CD4-positive, alpha-beta memory T cell (primary cell): ENCODE measurements around the gene FUT8. TPM values are rescaled to one million over a fixed set of nuclear protein-coding genes. Genes with fewer than 3 reads are reported as not detected.

ENCODE experiments used
- CTCF ChIA-PET: fragments of 350-600 bp; sonication (Branson Sonifier 250); formaldehyde crosslinking; loops from one replicate; lab custom pipeline; 2021; ENCODE audit warnings: inconsistent platforms; ENCODE audit not compliant: partially characterized antibody; lab: Charles Lee
- POLR2A ChIA-PET: fragments of 350-600 bp; sonication (Branson Sonifier 250); formaldehyde crosslinking; loops from one replicate; lab custom pipeline; 2021; ENCODE audit not compliant: partially characterized antibody; lab: Charles Lee
- DNase-seq, 5 donors: peaks; one replicate each; pipeline versions ENCODE4 v3.0.0 to v3.0.0-alpha.2; 2020 to 2022; ENCODE audit warnings: mixed read lengths in 1 of 5
- H3K27ac ChIP-seq: one replicate; pipeline ENCODE4 v1.7.0; 2013; ENCODE audit warnings: low read depth, low read length
- H3K27me3 ChIP-seq: 2 replicates; pipeline ENCODE4 v1.7.0; 2013; ENCODE audit warnings: mild to moderate bottlenecking, low read length, moderate library complexity; ENCODE audit not compliant: insufficient read depth
- H3K36me3 ChIP-seq: 2 replicates; pipeline ENCODE4 v1.7.0; 2013; ENCODE audit warnings: mild to moderate bottlenecking, low read length, moderate library complexity; ENCODE audit not compliant: insufficient read depth
- H3K4me1 ChIP-seq: 2 replicates; pipeline ENCODE4 v1.7.0; 2013; ENCODE audit warnings: mild to moderate bottlenecking, low read length, moderate library complexity; ENCODE audit not compliant: insufficient read depth
- H3K4me3 ChIP-seq, 2 donors: one replicate each; pipeline ENCODE4 v1.7.0; 2013; ENCODE audit warnings: low read length in 2 of 2, mild to moderate bottlenecking in 1 of 2
- H3K9me3 ChIP-seq, 2 donors: one replicate each; pipeline ENCODE4 v1.7.0; 2013; ENCODE audit warnings: low read length in 2 of 2, control low read depth in 1 of 2; ENCODE audit not compliant: control insufficient read depth in 1 of 2
- H3K27ac Mint-ChIP-seq, 7 donors: one replicate each; pipeline ENCODE4 v1.8.0; 2020 to 2021; ENCODE audit warnings: mixed read lengths in 7 of 7, mild to moderate bottlenecking in 6 of 7, inconsistent platforms in 3 of 7, moderate library complexity in 3 of 7
- H3K27me3 Mint-ChIP-seq, 2 donors: one replicate each; pipeline ENCODE4 v1.8.0; 2020 to 2021; ENCODE audit warnings: mixed read lengths in 2 of 2
- H3K36me3 Mint-ChIP-seq, 2 donors: one replicate each; pipeline ENCODE4 v1.8.0; 2020 to 2021; ENCODE audit warnings: mixed read lengths in 2 of 2, inconsistent platforms in 1 of 2, mild to moderate bottlenecking in 1 of 2
- H3K4me1 Mint-ChIP-seq, 4 donors: one replicate each; pipeline ENCODE4 v1.8.0; 2020 to 2021; ENCODE audit warnings: mixed read lengths in 4 of 4, mild to moderate bottlenecking in 1 of 4
- H3K4me3 Mint-ChIP-seq, 8 donors: one replicate each; pipeline ENCODE4 v1.8.0; 2020 to 2021; ENCODE audit warnings: mixed read lengths in 8 of 8, mild to moderate bottlenecking in 7 of 8, moderate library complexity in 6 of 8, inconsistent platforms in 3 of 8
- H3K9me3 Mint-ChIP-seq, 8 donors: one replicate each; pipeline ENCODE4 v1.8.0; 2020 to 2021; ENCODE audit warnings: mixed read lengths in 8 of 8, mild to moderate bottlenecking in 5 of 8, inconsistent platforms in 3 of 8, moderate library complexity in 1 of 8
- intact Hi-C: fragments of 100-400 bp; cut with micrococcal nuclease; formaldehyde crosslinking; loops from one replicate; pipeline ENCODE4 v1.15.1; 2023
- polyA plus RNA-seq, 2 donors: library from polyadenylated mRNA; unstranded; fragments of 300-500 nt; fragmentation: Illumina TruSeq; gene quantifications; one replicate each; pipeline ENCODE4 v1.2.3, GENCODE V29; 2021
- total RNA-seq, 2 experiments: library from RNA; stranded (reverse); gene quantifications; one replicate each; pipeline ENCODE4 v1.2.3, GENCODE V29; 2021

FUT8 gene
- total and polyA plus RNA-seq, 4 experiments from 2014 or later, result 10.6 to 51.0 (median 32.2) TPM

- Mint-ChIP-seq H3K4me1 (peaks cover 27 to 52% (median 35%) of the 10 kb centered on the region in 4 donors), H3K36me3 (peaks cover 15 to 35% of the 10 kb centered on the region in 2 donors), H3K27ac (peak overlapping the region in 3 of 7 donors; percentile 4 to 49 (median 17)), H3K9me3 (peaks cover 2 to 11% (median 6%) of the 10 kb centered on the region in 8 donors), H3K4me3 (peak overlapping the region in 1 of 8 donors; percentile 11), H3K27me3 (no peaks in the 10 kb centered on the region)
- DNase-seq, result no peak
- CTCF ChIA-PET, result no interaction called here
- no peak overlapping the region for H3K4me3 ChIP-seq
- no peaks in the 10 kb centered on the region for H3K36me3 ChIP-seq
- H3K27ac ChIP-seq, result no peak overlapping the region
- H3K4me1 ChIP-seq, result no peaks in the 10 kb centered on the region
- no peaks in the 10 kb centered on the region for H3K27me3 ChIP-seq
- POLR2A ChIA-PET, result no interaction called here
- intact Hi-C loops, result no loop called here
- H3K9me3 ChIP-seq, result no peaks in the 10 kb centered on the region
Observed at GRCh38 chr14:65496178-65496993, 83.9 kb downstream of the FUT8 start.

- DNase-seq, result no peak
- ChIA-PET CTCF (interaction anchor here (1.0 to 1.1 kb wide), 2 partner anchors 23 to 571 kb away, joined by 3 to 4 read pairs; no protein-coding TSS in a partner anchor), POLR2A (no interaction called here)
- Mint-ChIP-seq H3K9me3 (peaks cover 2 to 11% (median 6%) of the 10 kb centered on the region in 8 donors), H3K4me1 (peaks cover 35 to 58% (median 45%) of the 10 kb centered on the region in 4 donors), H3K4me3 (no peak overlapping the region), H3K36me3 (peaks cover 15 to 24% of the 10 kb centered on the region in 2 donors), H3K27ac (peak overlapping the region in 1 of 7 donors; percentile 57), H3K27me3 (no peaks in the 10 kb centered on the region)
- Histone ChIP-seq H3K27me3 (no peaks in the 10 kb centered on the region), H3K27ac (no peak overlapping the region), H3K4me1 (peaks cover 5% of the 10 kb centered on the region), H3K36me3 (no peaks in the 10 kb centered on the region), H3K9me3 (no peaks in the 10 kb centered on the region), H3K4me3 (no peak overlapping the region)
- intact Hi-C loops, result no loop called here
Observed at GRCh38 chr14:65499138-65499537, 86.6 kb downstream of the FUT8 start.

DNA sequence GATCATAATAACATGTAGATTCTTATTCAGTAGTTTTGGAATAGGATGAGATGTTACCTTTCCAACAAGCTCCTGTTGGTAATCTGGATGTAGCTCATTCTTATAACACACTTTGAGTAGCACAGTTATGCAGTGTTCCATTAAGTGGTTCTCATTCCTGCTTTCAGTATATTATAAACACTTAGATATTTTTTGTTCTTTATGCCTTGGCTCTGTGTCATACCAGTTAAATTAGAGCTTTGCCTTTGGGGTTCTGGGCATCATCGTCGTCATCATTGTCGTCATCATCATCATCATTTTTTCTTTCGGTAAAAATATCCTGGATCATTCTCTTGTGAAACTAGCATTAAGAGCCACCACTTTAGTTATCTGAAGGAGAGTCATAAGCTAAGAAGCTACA lies 87.5 kb downstream of the FUT8 start:
- intact Hi-C loops, result no loop called here
- no peak for DNase-seq
- Histone ChIP-seq H3K36me3 (no peaks in the 10 kb centered on the region), H3K27me3 (no peaks in the 10 kb centered on the region), H3K4me1 (peaks cover 5% of the 10 kb centered on the region), H3K4me3 (no peak overlapping the region), H3K9me3 (no peaks in the 10 kb centered on the region), H3K27ac (no peak overlapping the region)
- Mint-ChIP-seq H3K4me1 (peaks cover 35 to 63% (median 49%) of the 10 kb centered on the region in 4 donors), H3K36me3 (peaks cover 16 to 24% of the 10 kb centered on the region in 2 donors), H3K27me3 (no peaks in the 10 kb centered on the region), H3K9me3 (peaks cover 2 to 11% (median 6%) of the 10 kb centered on the region in 8 donors), H3K4me3 (no peak overlapping the region), H3K27ac (no peak overlapping the region)
- ChIA-PET POLR2A (interaction anchor here (0.7 to 0.8 kb wide), 2 partner anchors 14 to 85 kb away, joined by 3 to 4 read pairs; no protein-coding TSS in a partner anchor), CTCF (interaction anchor here (1.1 kb wide), 1 partner anchor 570 kb away, joined by 4 read pairs; no protein-coding TSS in a partner anchor)

DNA sequence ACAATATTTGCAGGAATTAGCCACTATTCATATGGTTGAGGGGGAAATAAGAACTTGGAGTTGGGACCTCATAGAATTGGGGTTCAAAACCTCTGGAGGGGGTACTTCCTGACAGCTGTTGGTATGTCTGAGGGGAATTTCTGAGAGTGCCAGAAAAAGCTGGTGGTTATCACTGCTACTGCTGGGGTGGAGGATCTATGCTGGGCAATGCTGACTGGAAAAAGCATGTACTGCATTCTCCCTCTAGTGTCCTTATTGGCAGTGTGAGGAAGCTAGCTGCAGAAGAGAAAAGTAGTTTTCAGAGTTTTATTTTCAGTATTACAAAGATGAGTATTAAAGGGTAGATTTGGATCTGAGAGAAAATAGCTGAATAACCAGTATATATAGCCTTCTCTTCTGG lies 88.8 kb downstream of the FUT8 start:
- H3K27me3 Mint-ChIP-seq, result no peaks in the 10 kb centered on the region
- H3K9me3 Mint-ChIP-seq, result peaks cover 0 to 6% (median 3%) of the 10 kb centered on the region in 8 donors
- no peak for DNase-seq
- H3K27me3 ChIP-seq, result no peaks in the 10 kb centered on the region
- H3K9me3 ChIP-seq, result no peaks in the 10 kb centered on the region
- ChIA-PET CTCF (interaction anchor here (2.1 kb wide), 1 partner anchor 12 kb away, joined by 6 read pairs; no protein-coding TSS in a partner anchor), POLR2A (no interaction called here)
- peaks cover 12 to 16% of the 10 kb centered on the region in 2 donors for H3K36me3 Mint-ChIP-seq
- H3K4me1 Mint-ChIP-seq, result peaks cover 32 to 57% (median 47%) of the 10 kb centered on the region in 4 donors
- H3K27ac ChIP-seq, result no peak overlapping the region
- peak overlapping the region in 4 of 7 donors; percentile 8 to 51 (median 30) for H3K27ac Mint-ChIP-seq
- no peak overlapping the region for H3K4me3 Mint-ChIP-seq
- peaks cover 5% of the 10 kb centered on the region for H3K4me1 ChIP-seq
- no peak overlapping the region for H3K4me3 ChIP-seq
- H3K36me3 ChIP-seq, result no peaks in the 10 kb centered on the region
- intact Hi-C loops, result no loop called here

DNA sequence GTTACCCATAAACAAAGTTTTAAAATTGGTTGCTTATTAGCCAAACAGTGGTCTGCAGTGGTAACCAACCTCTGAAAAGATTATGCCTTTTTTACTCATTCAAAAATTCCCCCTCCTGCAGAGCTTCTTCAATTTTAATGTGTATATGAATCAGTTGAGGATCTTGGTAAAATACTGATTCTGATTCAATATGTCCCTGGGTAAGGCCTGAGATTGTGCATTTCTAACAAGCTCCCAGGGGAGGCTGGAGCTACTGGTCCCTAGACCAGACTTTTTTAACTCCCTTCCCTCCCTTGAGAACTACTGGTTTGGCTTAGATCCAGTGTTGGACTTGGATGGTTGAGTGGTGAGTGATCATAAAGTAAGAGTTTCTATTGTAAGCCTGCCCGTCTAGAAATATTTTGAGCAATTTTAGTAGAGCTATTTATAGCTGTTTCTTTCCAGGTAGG lies 90.2 kb downstream of the FUT8 start:
- Mint-ChIP-seq H3K27me3 (no peaks in the 10 kb centered on the region), H3K27ac (no peak overlapping the region), H3K9me3 (peaks cover 0 to 2% (median 0%) of the 10 kb centered on the region in 8 donors), H3K4me3 (peak overlapping the region in 2 of 8 donors; percentile 0 to 31), H3K4me1 (peaks cover 30 to 59% (median 42%) of the 10 kb centered on the region in 4 donors), H3K36me3 (peaks cover 10 to 23% of the 10 kb centered on the region in 2 donors)
- Histone ChIP-seq H3K4me1 (peaks cover 5% of the 10 kb centered on the region), H3K27ac (no peak overlapping the region), H3K4me3 (no peak overlapping the region), H3K27me3 (no peaks in the 10 kb centered on the region), H3K9me3 (no peaks in the 10 kb centered on the region), H3K36me3 (no peaks in the 10 kb centered on the region)
- intact Hi-C loops, result no loop called here
- POLR2A ChIA-PET, result no interaction called here
- DNase-seq, result no peak
- CTCF ChIA-PET, result interaction anchor here (0.8 to 2.1 kb wide), 2 partner anchors 13 to 26 kb away, joined by 3 to 6 read pairs; no protein-coding TSS in a partner anchor

DNA sequence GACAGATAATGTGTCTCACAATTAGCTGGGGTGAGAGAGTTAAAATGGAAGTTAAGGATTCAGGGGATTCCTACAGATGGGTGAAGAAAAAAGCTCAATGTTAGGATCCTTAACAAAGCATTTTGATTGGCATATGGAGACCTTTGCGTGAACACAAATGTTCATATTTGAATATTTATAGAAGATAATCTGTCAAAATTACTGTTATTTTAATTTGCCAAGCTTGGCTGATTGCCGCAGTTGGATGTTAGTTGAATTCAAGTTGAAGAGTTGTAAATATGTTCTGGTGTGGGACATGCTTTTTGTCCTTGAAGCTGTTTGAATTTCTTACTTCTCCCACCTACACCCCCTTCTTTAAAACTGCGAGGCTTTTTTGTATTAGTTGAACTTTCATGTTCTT lies 91.2 kb downstream of the FUT8 start:
- peaks cover 0 to 2% (median 2%) of the 10 kb centered on the region in 8 donors for H3K9me3 Mint-ChIP-seq
- no peaks in the 10 kb centered on the region for H3K27me3 Mint-ChIP-seq
- H3K9me3 ChIP-seq, result no peaks in the 10 kb centered on the region
- H3K27me3 ChIP-seq, result no peaks in the 10 kb centered on the region
- peaks cover 26 to 51% (median 36%) of the 10 kb centered on the region in 4 donors for H3K4me1 Mint-ChIP-seq
- H3K36me3 ChIP-seq, result no peaks in the 10 kb centered on the region
- CTCF ChIA-PET, result interaction anchor here (1.2 kb wide), 1 partner anchor 13 kb away, joined by 4 read pairs; no protein-coding TSS in a partner anchor
- no peak overlapping the region for H3K4me3 Mint-ChIP-seq
- peak overlapping the region in 3 of 7 donors; percentile 6 to 18 (median 7) for H3K27ac Mint-ChIP-seq
- POLR2A ChIA-PET, result no interaction called here
- H3K36me3 Mint-ChIP-seq, result peaks cover 7 to 26% of the 10 kb centered on the region in 2 donors
- intact Hi-C loops, result no loop called here
- H3K27ac ChIP-seq, result no peak overlapping the region
- DNase-seq, result no peak
- H3K4me1 ChIP-seq, result peaks cover 5% of the 10 kb centered on the region
- H3K4me3 ChIP-seq, result no peak overlapping the region

DNA sequence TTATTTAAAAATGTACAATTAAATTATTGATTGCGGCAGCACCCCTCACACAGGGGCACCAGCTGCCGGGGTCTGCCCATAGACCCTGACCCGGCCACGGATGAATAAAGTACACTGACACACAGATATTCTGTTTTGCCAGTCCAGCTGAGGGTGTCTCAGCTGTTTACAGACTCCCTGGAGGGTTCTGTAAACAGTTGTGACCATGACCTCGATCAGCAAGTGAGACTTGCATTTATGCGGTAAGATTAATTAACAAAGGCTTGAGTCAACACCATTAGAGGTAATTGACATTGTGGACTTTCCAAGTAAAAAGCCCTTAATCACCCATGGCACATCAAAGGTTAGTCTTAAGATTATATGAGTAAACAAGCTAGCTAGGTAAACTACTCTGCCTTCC lies 94.3 kb downstream of the FUT8 start:
- no peaks in the 10 kb centered on the region for H3K27me3 Mint-ChIP-seq
- ChIA-PET CTCF (no interaction called here), POLR2A (no interaction called here)
- Histone ChIP-seq H3K9me3 (no peaks in the 10 kb centered on the region), H3K27me3 (no peaks in the 10 kb centered on the region), H3K36me3 (no peaks in the 10 kb centered on the region), H3K4me3 (no peak overlapping the region), H3K27ac (no peak overlapping the region), H3K4me1 (peaks cover 5% of the 10 kb centered on the region)
- peaks cover 29 to 60% (median 38%) of the 10 kb centered on the region in 4 donors for H3K4me1 Mint-ChIP-seq
- H3K27ac Mint-ChIP-seq, result no peak overlapping the region
- peaks cover 21 to 37% of the 10 kb centered on the region in 2 donors for H3K36me3 Mint-ChIP-seq
- no peak for DNase-seq
- no peak overlapping the region for H3K4me3 Mint-ChIP-seq
- intact Hi-C loops, result no loop called here
- peaks cover 0 to 15% (median 6%) of the 10 kb centered on the region in 8 donors for H3K9me3 Mint-ChIP-seq
